GM23248 (cell line): ENCODE measurements around the gene HMGN4. TPM values are rescaled to one million over a fixed set of nuclear protein-coding genes. Genes with fewer than 3 reads are reported as not detected.

Source experiments
- DNase-seq: peaks from one replicate; pipeline ENCODE4 v3.0.0-alpha.2; 2015
- H2AFZ ChIP-seq: fragments of 200-600 bp; sonication (generic); 2 replicates; pipeline ENCODE4 v1.6.1; 2016; ENCODE audit warnings: antibody characterized with exemption
- H3F3A ChIP-seq: fragments of 200-600 bp; sonication (generic); 2 replicates; pipeline ENCODE4 v1.6.1; 2016; ENCODE audit warnings: mild to moderate bottlenecking, antibody characterized with exemption, mixed run types; ENCODE audit not compliant: insufficient read depth
- H3K27ac ChIP-seq: fragments of 200-600 bp; sonication (generic); 2 replicates; pipeline ENCODE4 v1.5.1; 2016; ENCODE audit warnings: mild to moderate bottlenecking
- H3K27me3 ChIP-seq: fragments of 200-600 bp; sonication (generic); replicated peaks from 2 replicates; pipeline ENCODE4 v1.6.1; 2016; ENCODE audit warnings: mild to moderate bottlenecking; ENCODE audit not compliant: insufficient read depth
- H3K36me3 ChIP-seq: fragments of 200-600 bp; sonication (generic); 2 replicates; pipeline ENCODE4 v1.6.1; 2016; ENCODE audit warnings: low read depth, mild to moderate bottlenecking
- H3K4me1 ChIP-seq: fragments of 200-600 bp; sonication (generic); 2 replicates; pipeline ENCODE4 v1.6.1; 2016; ENCODE audit warnings: mild to moderate bottlenecking; ENCODE audit not compliant: insufficient read depth
- H3K4me2 ChIP-seq: fragments of 200-600 bp; sonication (generic); one replicate; pipeline ENCODE4 v1.6.1; 2016; ENCODE audit warnings: mild to moderate bottlenecking; ENCODE audit not compliant: unreplicated experiment
- H3K4me3 ChIP-seq: fragments of 200-600 bp; sonication (generic); 2 replicates; pipeline ENCODE4 v1.5.1; 2016; ENCODE audit warnings: mild to moderate bottlenecking
- H3K79me2 ChIP-seq: fragments of 200-600 bp; sonication (generic); 2 replicates; pipeline ENCODE4 v1.6.1; 2016; ENCODE audit warnings: mild to moderate bottlenecking; ENCODE audit not compliant: insufficient read depth
- H3K9ac ChIP-seq: fragments of 200-600 bp; sonication (generic); 2 replicates; pipeline ENCODE4 v1.6.1; 2016; ENCODE audit warnings: mild to moderate bottlenecking
- H3K9me2 ChIP-seq: fragments of 200-600 bp; sonication (generic); 2 replicates; pipeline ENCODE4 v1.6.1; 2016; ENCODE audit warnings: mixed run types, mild to moderate bottlenecking, moderate library complexity; ENCODE audit not compliant: insufficient read depth
- H3K9me3 ChIP-seq: fragments of 200-600 bp; sonication (generic); one replicate; pipeline ENCODE4 v1.6.1; 2017; ENCODE audit warnings: low read depth
- H4K20me1 ChIP-seq: fragments of 200-600 bp; sonication (generic); 2 replicates; pipeline ENCODE4 v1.6.0; 2016; ENCODE audit not compliant: insufficient read depth
- EZH2 ChIP-seq: fragments of 200-600 bp; sonication (generic); IDR thresholded peaks from 2 replicates; pipeline ENCODE4 v1.6.1; 2018; ENCODE audit warnings: antibody characterized with exemption, mild to moderate bottlenecking; ENCODE audit not compliant: insufficient read depth, poor library complexity, severe bottlenecking
- EZH2phosphoT487 ChIP-seq: fragments of 200-600 bp; sonication (generic); IDR thresholded peaks from 2 replicates; pipeline ENCODE4 v1.6.1; 2018; ENCODE audit warnings: antibody characterized with exemption, moderate library complexity, mild to moderate bottlenecking, low read depth; ENCODE audit not compliant: insufficient read depth
- WGBS, 2 experiments: methylation state at CpG; one replicate each; pipeline ENCODE4 v1.1.6; 2015 to 2017; ENCODE audit warnings: low lambda C conversion rate in 2 of 2, low coverage in 1 of 2; ENCODE audit errors: missing lambda C conversion rate in 2 of 2; 5-methylcytosine and 5-hydroxymethylcytosine counted together
- in situ Hi-C: fragments of 300-500 bp; cut with MboI; formaldehyde crosslinking; loops from 2 replicates; pipeline ENCODE4 v1.15.0; 2020
- polyA plus RNA-seq: library from polyadenylated mRNA; unstranded; fragments of >200 nt; fragmentation: Nextera tagmentation; extraction: Ambion mirVana; gene quantifications from 2 replicates; pipeline ENCODE4 v1.2.1, GENCODE V29; 2016
- total RNA-seq: library from RNA; depleted of rRNA; stranded (reverse); fragments of >200 nt; shearing (Covaris generic); gene quantifications from 2 replicates; pipeline ENCODE4 v1.2.3, GENCODE V29; 2014

HMGN4 gene
- total and polyA plus RNA-seq, 2 experiments from 2014 or later: 67.1 to 87.2 TPM

GRCh38 chr6:26556263-26557070 lies 18.3 kb downstream of the HMGN4 start:
- Histone ChIP-seq H3K4me1 (0 out of 2 replicates have a peak, but pooled peaks cover 8% of the 10 kb centered on the region), H3K4me3 (peak overlapping the region; percentile 74), H4K20me1 (no peaks in the 10 kb centered on the region), H3K79me2 (no peaks in the 10 kb centered on the region), H3K4me2 (peak overlapping the region; percentile 78), H3K27me3 (no peaks in the 10 kb centered on the region), H3K27ac (peak overlapping the region; percentile 51; the same call in 1 of the 2 replicates), H3K36me3 (no peaks in the 10 kb centered on the region), H3K9ac (no peak overlapping the region), H3F3A (peaks cover 50% of the 10 kb centered on the region), H3K9me3 (no peaks in the 10 kb centered on the region), H2AFZ (no peak overlapping the region), H3K9me2 (no peaks in the 10 kb centered on the region)
- in situ Hi-C loops: no loop called here
- TF ChIP-seq EZH2phosphoT487 (no peak), EZH2 (no peak)
- DNase-seq: peak; percentile 89
- 12% methylated on average over 16 of the region's 16 CpGs for WGBS, 2 experiments

GRCh38 chr6:26561533-26562466 lies 23.6 kb downstream of the HMGN4 start:
- TF ChIP-seq EZH2phosphoT487 (no peak), EZH2 (no peak)
- no peaks in the 10 kb centered on the region for H3K27me3 ChIP-seq
- in situ Hi-C loops: no loop called here
- H3K9me2 ChIP-seq: no peaks in the 10 kb centered on the region
- WGBS, 2 experiments: 90% methylated on average over 17 of the region's 17 CpGs
- H3K27ac ChIP-seq: no peak overlapping the region
- no peaks in the 10 kb centered on the region for H3K36me3 ChIP-seq
- H3K4me1 ChIP-seq: 0 out of 2 replicates have a peak, but pooled peaks cover 3% of the 10 kb centered on the region
- no peaks in the 10 kb centered on the region for H3K9me3 ChIP-seq
- H3K79me2 ChIP-seq: no peaks in the 10 kb centered on the region
- H3K4me3 ChIP-seq: no peak overlapping the region
- H3F3A ChIP-seq: peaks cover 21% of the 10 kb centered on the region
- H2AFZ ChIP-seq: no peak overlapping the region
- DNase-seq: no peak
- H3K4me2 ChIP-seq: no peak overlapping the region
- H4K20me1 ChIP-seq: no peaks in the 10 kb centered on the region
- no peak overlapping the region for H3K9ac ChIP-seq

- H3F3A ChIP-seq: peaks cover 6% of the 10 kb centered on the region; the same call in 1 of the 2 replicates
- no peaks in the 10 kb centered on the region for H3K79me2 ChIP-seq
- no peaks in the 10 kb centered on the region for H4K20me1 ChIP-seq
- TF ChIP-seq EZH2phosphoT487: no peak
- no peak overlapping the region for H3K27ac ChIP-seq
- no peak overlapping the region for H3K4me2 ChIP-seq
- no peak overlapping the region for H3K4me3 ChIP-seq
- H3K36me3 ChIP-seq: no peaks in the 10 kb centered on the region
- in situ Hi-C loops: no loop called here
- no peak overlapping the region for H3K9ac ChIP-seq
- H3K9me2 ChIP-seq: no peaks in the 10 kb centered on the region
- H3K9me3 ChIP-seq: no peaks in the 10 kb centered on the region
- 63 to 72% methylated on average over 6 of the region's 6 CpGs for WGBS, 2 experiments
- no peaks in the 10 kb centered on the region for H3K27me3 ChIP-seq
- no peaks in the 10 kb centered on the region for H3K4me1 ChIP-seq
- no peak for DNase-seq
- H2AFZ ChIP-seq: peak overlapping the region; percentile 29; the same call in 1 of the 2 replicates
These were observed 25.3 kb downstream of the HMGN4 start for GRCh38 chr6:26563488-26563887.

GRCh38 chr6:26568601-26569432 lies 30.7 kb downstream of the HMGN4 start:
- H3K4me1 ChIP-seq: no peaks in the 10 kb centered on the region
- peaks cover 23% of the 10 kb centered on the region for H3F3A ChIP-seq
- no peaks in the 10 kb centered on the region for H3K27me3 ChIP-seq
- H4K20me1 ChIP-seq: no peaks in the 10 kb centered on the region
- peak overlapping the region; percentile 84 for H3K4me2 ChIP-seq
- peak overlapping the region; percentile 95 for H2AFZ ChIP-seq
- TF ChIP-seq EZH2phosphoT487 (no peak), EZH2 (no peak)
- WGBS, 2 experiments: 3% methylated on average over 34 of the region's 34 CpGs
- H3K4me3 ChIP-seq: peak overlapping the region; percentile 83
- peak; percentile 82 for DNase-seq
- no peaks in the 10 kb centered on the region for H3K9me3 ChIP-seq
- in situ Hi-C loops: no loop called here
- peak overlapping the region; percentile 71 for H3K9ac ChIP-seq
- H3K27ac ChIP-seq: peak overlapping the region; percentile 40
- no peaks in the 10 kb centered on the region for H3K9me2 ChIP-seq
- no peaks in the 10 kb centered on the region for H3K79me2 ChIP-seq
- H3K36me3 ChIP-seq: no peaks in the 10 kb centered on the region
